GM21723 (cell line): ENCODE measurements around the gene SPSB1.

ENCODE experiments used
- ATAC-seq: cut with Tn5 transposase; IDR thresholded peaks from one replicate; pipeline ENCODE4 v1.9.1; 2021; ENCODE audit warnings: mild to moderate bottlenecking, moderate library complexity; ENCODE audit not compliant: unreplicated experiment

Gene SPSB1

GRCh38 chr1:9416506-9416905 is 123.8 kb downstream of the SPSB1 start:
- no peak for ATAC-seq

GRCh38 chr1:9416918-9417500 is 124.3 kb downstream of the SPSB1 start:
- no peak for ATAC-seq

DNA sequence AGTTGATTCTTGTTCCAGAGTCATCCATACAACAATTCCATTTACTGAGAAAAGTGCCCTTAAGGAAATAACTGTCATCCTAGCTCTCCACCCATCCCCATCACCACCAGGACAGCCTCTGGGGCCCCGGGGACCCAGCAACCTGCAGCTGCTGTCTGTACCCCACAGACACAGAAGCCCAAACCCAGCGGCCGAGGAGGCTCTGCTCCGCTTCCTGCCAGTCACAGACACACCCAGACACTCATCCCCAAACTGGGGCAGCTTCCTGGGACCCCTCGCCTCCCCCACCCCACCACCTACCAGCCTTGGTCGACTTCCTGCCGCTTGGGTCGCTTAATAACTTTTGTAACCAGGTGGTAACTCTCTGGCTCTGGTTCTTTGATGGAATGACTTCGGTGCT is 125.0 kb downstream of the SPSB1 start:
- ATAC-seq = no peak

DNA sequence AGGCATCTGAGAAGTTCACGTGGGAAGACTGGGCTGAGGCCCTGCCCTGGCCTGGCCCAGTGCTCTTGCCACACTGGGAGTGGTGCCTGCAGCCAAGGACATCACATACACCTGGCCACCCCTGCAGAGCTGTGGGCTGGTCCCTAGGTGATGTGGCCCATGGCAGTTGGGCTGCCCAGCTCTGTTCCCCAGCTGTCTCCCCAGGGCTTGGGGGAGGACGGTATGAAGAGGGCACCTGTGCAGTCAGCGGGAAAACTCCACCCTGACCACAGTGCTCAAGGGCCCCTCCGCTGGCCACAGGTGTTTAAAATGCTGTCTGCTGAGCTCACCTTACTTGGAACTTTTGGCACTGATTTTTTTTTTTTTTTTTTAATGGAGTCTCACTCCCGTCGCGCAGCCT is 126.2 kb downstream of the SPSB1 start:
- no peak for ATAC-seq
